Uterus (tissue), 4 donors: Measurements from ENCODE around the gene GALNT6. TPM values are rescaled to one million over a fixed set of nuclear protein-coding genes. Genes with fewer than 3 reads are reported as not detected.
A peak's percentile ranks its signal among the peaks of the same experiment; 100 is the strongest.

Experiments used
- DNase-seq, 2 donors: peaks; one replicate each; pipeline ENCODE4 v3.0.0-alpha.2; 2019 to 2020
- H3K27ac ChIP-seq, 2 donors: fragments of 200-600 bp; sonication (generic); 1 replicate in 1 of 2; 2 replicates in 1 of 2; pipeline ENCODE4 v1.5.1; 2016 to 2018
- H3K27me3 ChIP-seq, 2 donors: fragments of 200-600 bp; sonication (generic); one replicate each; pipeline ENCODE4 v1.5.1; 2018 to 2019; ENCODE audit warnings: control low read depth in 1 of 2
- H3K36me3 ChIP-seq, 2 donors: fragments of 200-600 bp; sonication (generic); one replicate each; pipeline ENCODE4 v1.5.1; 2019; ENCODE audit warnings: control low read depth in 1 of 2
- H3K4me1 ChIP-seq, 2 donors: fragments of 200-600 bp; sonication (generic); one replicate each; pipeline ENCODE4 v1.5.1; 2018 to 2019; ENCODE audit warnings: control low read depth in 1 of 2
- H3K4me3 ChIP-seq, 2 donors: fragments of 200-600 bp; sonication (generic); 1 replicate in 1 of 2; 2 replicates in 1 of 2; pipeline ENCODE4 v1.5.1; 2018 to 2019; ENCODE audit warnings: mild to moderate bottlenecking in 1 of 2
- H3K9me3 ChIP-seq, 2 donors: fragments of 200-600 bp; sonication (generic); one replicate each; pipeline ENCODE4 v1.5.1; 2019; ENCODE audit warnings: control low read depth in 1 of 2
- CTCF ChIP-seq, 4 experiments: fragments of 200-600 bp in 2 of 4; fragments of 450-650 bp in 2 of 4; sonication (generic) in 2 of 4; IDR thresholded peaks; one replicate each; pipeline ENCODE4 v1.5.1; 2016 to 2019; ENCODE audit warnings: antibody characterized with exemption in 4 of 4, mild to moderate bottlenecking in 2 of 4, moderate library complexity in 1 of 4
- POLR2A ChIP-seq, 2 donors: fragments of 450-650 bp; IDR thresholded peaks; one replicate each; pipeline ENCODE4 v1.6.1; 2016; ENCODE audit warnings: antibody characterized with exemption in 2 of 2, mild to moderate bottlenecking in 1 of 2, moderate library complexity in 1 of 2
- intact Hi-C: fragments of 100-400 bp; cut with DNase I; formaldehyde crosslinking; loops from one replicate; pipeline ENCODE4 v1.15.1; 2023; ENCODE audit warnings: low total_unique reads
- total RNA-seq, 4 donors: library from RNA; depleted of rRNA in 3 of 4; stranded (reverse); fragments of >200 nt in 3 of 4; gene quantifications; one replicate each; pipeline versions ENCODE4 v1.1.0 to v1.2.4, GENCODE V29; 2014 to 2023
- donor health status: DM: yes; HTN: yes; CAD: no.

GALNT6 gene
- total RNA-seq, 4 donors from 2014 or later = under 0.01 to 1.3 (median 0.76) TPM; not detected in 1

- Histone ChIP-seq H3K4me3 (peak overlapping the region in 1 of 2 donors; percentile 35), H3K4me1 (no peaks in the 10 kb centered on the region), H3K9me3 (no peaks in the 10 kb centered on the region), H3K27me3 (no peaks in the 10 kb centered on the region), H3K27ac (no peak overlapping the region), H3K36me3 (no peaks in the 10 kb centered on the region)
- DNase-seq = no peak
- intact Hi-C loops = no loop called here
- TF ChIP-seq CTCF (IDR thresholded peaks at IDR 0.05) = no peak
- TF ChIP-seq POLR2A (IDR thresholded peaks at IDR 0.05) = no peak
These were observed 33.0 kb upstream of the GALNT6 start for GRCh38 chr12:51424094-51424661.

- H3K9me3 ChIP-seq = no peaks in the 10 kb centered on the region
- peak in 2 of 4 experiments; percentile 20 to 34 for TF ChIP-seq CTCF (IDR thresholded peaks at IDR 0.05)
- no peak for TF ChIP-seq POLR2A (IDR thresholded peaks at IDR 0.05)
- H3K27ac ChIP-seq = no peak overlapping the region
- no peaks in the 10 kb centered on the region for H3K27me3 ChIP-seq
- no peaks in the 10 kb centered on the region for H3K4me1 ChIP-seq
- H3K36me3 ChIP-seq = no peaks in the 10 kb centered on the region
- intact Hi-C loops = no loop called here
- H3K4me3 ChIP-seq = no peak overlapping the region
- no peak for DNase-seq
These were observed 30.2 kb upstream of the GALNT6 start for GRCh38 chr12:51421266-51421884.

GRCh38 chr12:51419425-51420193 lies 28.4 kb upstream of the GALNT6 start:
- H3K27ac ChIP-seq = no peak overlapping the region
- no peak overlapping the region for H3K4me3 ChIP-seq
- TF ChIP-seq CTCF (IDR thresholded peaks at IDR 0.05) (no peak), POLR2A (IDR thresholded peaks at IDR 0.05) (no peak)
- H3K4me1 ChIP-seq = no peaks in the 10 kb centered on the region
- H3K36me3 ChIP-seq = no peaks in the 10 kb centered on the region
- H3K9me3 ChIP-seq = no peaks in the 10 kb centered on the region
- intact Hi-C loops = no loop called here
- no peak for DNase-seq
- no peaks in the 10 kb centered on the region for H3K27me3 ChIP-seq

GRCh38 chr12:51417826-51418225 lies 26.6 kb upstream of the GALNT6 start:
- Histone ChIP-seq H3K4me1 (no peaks in the 10 kb centered on the region), H3K4me3 (no peak overlapping the region), H3K27ac (no peak overlapping the region), H3K9me3 (no peaks in the 10 kb centered on the region), H3K27me3 (no peaks in the 10 kb centered on the region), H3K36me3 (no peaks in the 10 kb centered on the region)
- intact Hi-C loops = no loop called here
- TF ChIP-seq POLR2A (IDR thresholded peaks at IDR 0.05) = no peak
- no peak for DNase-seq

- no peak for TF ChIP-seq POLR2A (IDR thresholded peaks at IDR 0.05)
- TF ChIP-seq CTCF (IDR thresholded peaks at IDR 0.05) = no peak
- intact Hi-C loops = no loop called here
- Histone ChIP-seq H3K4me1 (no peaks in the 10 kb centered on the region), H3K36me3 (no peaks in the 10 kb centered on the region), H3K27ac (no peak overlapping the region), H3K27me3 (no peaks in the 10 kb centered on the region), H3K4me3 (no peak overlapping the region), H3K9me3 (no peaks in the 10 kb centered on the region)
- no peak for DNase-seq
These were observed 24.7 kb upstream of the GALNT6 start for GRCh38 chr12:51415931-51416330.
